WTC11 (cell line): ENCODE results near the gene FOXO3. TPM values are rescaled to one million over a fixed set of nuclear protein-coding genes. Genes with fewer than 3 reads are reported as not detected.
A peak's percentile ranks its signal among the peaks of the same experiment; 100 is the strongest.

Experiments used
- ATAC-seq: fragments of 200-7000 bp; cut with Tn5 transposase; 2 replicates; pipeline ENCODE4 v1.10.0; 2021; ENCODE audit warnings: mild to moderate bottlenecking, moderate library complexity
- CTCF ChIA-PET: fragments of 300-600 bp; sonication (Branson Sonifier 250); formaldehyde crosslinking; loops from one replicate; lab custom pipeline; 2021; ENCODE audit warnings: antibody characterized with exemption; lab: Charles Lee
- POLR2A ChIA-PET: fragments of 350-600 bp; sonication (Branson Sonifier 250); formaldehyde crosslinking; loops from one replicate; lab custom pipeline; 2021; ENCODE audit warnings: antibody characterized with exemption; lab: Charles Lee
- DNase-seq: peaks from one replicate; pipeline ENCODE4 v3.0.0; 2021; ENCODE audit warnings: low spot score
- H3K27ac Mint-ChIP-seq: 2 replicates; pipeline ENCODE4 v1.8.0; 2021; ENCODE audit warnings: mixed read lengths
- H3K27me3 Mint-ChIP-seq: 2 replicates; pipeline ENCODE4 v1.8.0; 2021; ENCODE audit warnings: low read depth, mild to moderate bottlenecking, moderate library complexity, mixed read lengths
- H3K36me3 Mint-ChIP-seq: 2 replicates; pipeline ENCODE4 v1.8.0; 2021; ENCODE audit warnings: mixed read lengths
- H3K4me1 Mint-ChIP-seq: 2 replicates; pipeline ENCODE4 v1.8.0; 2022; ENCODE audit warnings: mixed read lengths
- H3K4me3 Mint-ChIP-seq: 2 replicates; pipeline ENCODE4 v1.8.0; 2021; ENCODE audit warnings: mild to moderate bottlenecking, moderate library complexity, mixed read lengths
- H3K9me3 Mint-ChIP-seq: 2 replicates; pipeline ENCODE4 v1.8.0; 2021; ENCODE audit warnings: mixed read lengths
- ATF2 ChIP-seq: sonication (generic); formaldehyde crosslinking; IDR thresholded peaks from 2 replicates; pipeline ENCODE4 v1.8.1; 2022; ENCODE audit warnings: low read depth, missing genetic modification reagents, borderline replicate concordance
- ELF4 ChIP-seq: sonication (generic); formaldehyde crosslinking; IDR thresholded peaks from 2 replicates; pipeline ENCODE4 v1.8.1; 2022; ENCODE audit warnings: low read depth, mild to moderate bottlenecking, moderate library complexity, missing genetic modification reagents
- FOXJ3 ChIP-seq: sonication (generic); formaldehyde crosslinking; IDR thresholded peaks from 2 replicates; pipeline ENCODE4 v1.9.0; 2021; ENCODE audit warnings: missing genetic modification reagents, mild to moderate bottlenecking, borderline replicate concordance
- JAZF1 ChIP-seq: fragments of 250-450 bp; sonication (Bioruptor Pico); IDR thresholded peaks from 2 replicates; pipeline ENCODE4 v1.9.0; 2021; ENCODE audit warnings: moderate library complexity, mild to moderate bottlenecking, inconsistent platforms
- KAT7 ChIP-seq: sonication (generic); formaldehyde crosslinking; IDR thresholded peaks from 2 replicates; pipeline ENCODE4 v1.8.1; 2023; ENCODE audit warnings: missing genetic modification reagents, mild to moderate bottlenecking, borderline replicate concordance
- MXD4 ChIP-seq: fragments of 250-450 bp; sonication (Bioruptor Pico); IDR thresholded peaks from 2 replicates; pipeline ENCODE4 v1.8.0; 2021; ENCODE audit warnings: mild to moderate bottlenecking, moderate library complexity, borderline replicate concordance
- NR2C2 ChIP-seq: sonication (generic); formaldehyde crosslinking; IDR thresholded peaks from 2 replicates; pipeline ENCODE4 v1.8.0; 2022; ENCODE audit warnings: mild to moderate bottlenecking, missing genetic modification reagents
- NR3C1 ChIP-seq: sonication (generic); formaldehyde crosslinking; conservative IDR thresholded peaks from 2 replicates; pipeline ENCODE4 v1.8.1; 2023; ENCODE audit warnings: low read depth, mild to moderate bottlenecking, missing genetic modification reagents
- ZBTB21 ChIP-seq: sonication (generic); formaldehyde crosslinking; IDR thresholded peaks from 2 replicates; pipeline ENCODE4 v1.8.1; 2023; ENCODE audit warnings: mild to moderate bottlenecking, missing genetic modification reagents, borderline replicate concordance
- ZBTB43 ChIP-seq: sonication (generic); formaldehyde crosslinking; IDR thresholded peaks from 2 replicates; pipeline ENCODE4 v1.8.1; 2023; ENCODE audit warnings: mild to moderate bottlenecking, missing genetic modification reagents
- ZNF219 ChIP-seq: sonication (generic); formaldehyde crosslinking; IDR thresholded peaks from 2 replicates; pipeline ENCODE4 v1.8.0; 2023; ENCODE audit warnings: missing genetic modification reagents, mild to moderate bottlenecking, borderline replicate concordance
- ZNF232 ChIP-seq: sonication (generic); formaldehyde crosslinking; IDR thresholded peaks from 2 replicates; pipeline ENCODE4 v1.8.0; 2022; ENCODE audit warnings: mild to moderate bottlenecking, missing genetic modification reagents
- ZNF263 ChIP-seq: sonication (generic); formaldehyde crosslinking; IDR thresholded peaks from 2 replicates; pipeline ENCODE4 v1.8.1; 2022; ENCODE audit warnings: low read depth, mild to moderate bottlenecking, moderate library complexity, missing genetic modification reagents
- ZNF281 ChIP-seq: sonication (generic); formaldehyde crosslinking; IDR thresholded peaks from 2 replicates; pipeline ENCODE4 v1.8.0; 2023; ENCODE audit warnings: mild to moderate bottlenecking, missing genetic modification reagents
- ZNF416 ChIP-seq: fragments of 250-450 bp; sonication (Bioruptor Pico); IDR thresholded peaks from 2 replicates; pipeline ENCODE4 v1.9.0; 2021; ENCODE audit warnings: mild to moderate bottlenecking, inconsistent platforms
- ZNF423 ChIP-seq: fragments of 250-450 bp; sonication (Bioruptor Pico); IDR thresholded peaks from 2 replicates; pipeline ENCODE4 v2.1.2; 2022; ENCODE audit warnings: mild to moderate bottlenecking, moderate library complexity
- ZNF532 ChIP-seq: fragments of 250-450 bp; sonication (Bioruptor Pico); IDR thresholded peaks from 2 replicates; pipeline ENCODE4 v1.9.0; 2021; ENCODE audit warnings: mild to moderate bottlenecking, borderline replicate concordance
- ZSCAN18 ChIP-seq: fragments of 250-450 bp; sonication (Bioruptor Pico); IDR thresholded peaks from 2 replicates; pipeline ENCODE4 v2.1.2; 2022; ENCODE audit warnings: mild to moderate bottlenecking, moderate library complexity
- total RNA-seq: library from RNA; stranded (reverse); gene quantifications from 3 replicates; pipeline ENCODE4 v1.2.3, GENCODE V29; 2021
- TF ChIP-seq, protein P1 (sequence below): sonication (generic); formaldehyde crosslinking; IDR thresholded peaks from 2 replicates; pipeline ENCODE4 v1.8.0; 2022; ENCODE audit warnings: mild to moderate bottlenecking, missing genetic modification reagents

Gene FOXO3
- total RNA-seq, 1 experiment from 2014 or later = 15.6 TPM

DNA sequence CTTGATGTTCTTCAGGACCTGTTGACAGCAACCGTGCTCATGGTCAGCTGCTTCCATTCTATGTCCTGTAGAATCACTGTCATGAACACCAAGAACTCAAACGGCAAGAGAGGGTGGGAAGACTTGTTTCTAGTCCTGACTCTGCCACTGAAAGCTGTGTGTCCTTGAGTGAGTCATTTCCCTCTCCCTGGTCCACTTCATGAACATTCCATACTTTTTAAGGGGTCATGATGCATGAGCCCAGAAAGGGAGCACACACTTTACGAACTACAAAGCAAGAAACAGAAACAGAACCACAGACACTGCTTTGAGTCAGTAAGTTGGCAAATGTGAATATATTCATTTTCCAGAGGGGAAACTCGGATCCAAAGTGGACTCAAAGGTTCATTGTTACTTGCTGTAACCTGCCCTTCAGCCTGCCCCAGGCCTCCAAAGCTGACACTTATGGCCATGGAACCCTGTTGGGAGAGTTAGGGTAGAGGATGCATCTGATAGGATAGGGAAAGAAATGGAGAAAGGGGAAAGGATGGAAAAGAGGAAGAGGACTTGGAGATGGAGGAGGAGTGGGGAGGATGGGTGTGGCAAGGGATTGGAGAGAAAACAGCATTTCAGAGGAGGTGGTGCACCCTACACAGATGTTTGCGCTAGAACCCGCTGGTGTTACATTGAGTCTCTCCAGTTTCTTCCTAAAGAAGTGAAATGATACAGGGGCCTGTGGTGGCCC, 129.8 kb downstream of the FOXO3 start:
- DNase-seq (no peak), ATAC-seq (no peak; the same call in 1 of the 2 replicates)
- Mint-ChIP-seq H3K36me3 (peaks cover 4% of the 10 kb centered on the region; the same call in 1 of the 2 replicates), H3K27me3 (no peaks in the 10 kb centered on the region), H3K9me3 (no peaks in the 10 kb centered on the region), H3K27ac (peak overlapping the region; percentile 79), H3K4me3 (no peak overlapping the region), H3K4me1 (peaks cover 21% of the 10 kb centered on the region)
- TF ChIP-seq, protein P1, sequence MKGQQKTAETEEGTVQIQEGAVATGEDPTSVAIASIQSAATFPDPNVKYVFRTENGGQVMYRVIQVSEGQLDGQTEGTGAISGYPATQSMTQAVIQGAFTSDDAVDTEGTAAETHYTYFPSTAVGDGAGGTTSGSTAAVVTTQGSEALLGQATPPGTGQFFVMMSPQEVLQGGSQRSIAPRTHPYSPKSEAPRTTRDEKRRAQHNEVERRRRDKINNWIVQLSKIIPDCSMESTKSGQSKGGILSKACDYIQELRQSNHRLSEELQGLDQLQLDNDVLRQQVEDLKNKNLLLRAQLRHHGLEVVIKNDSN (CRISPR knock-in tag) = no peak
- TF ChIP-seq ZNF281 (no peak), MXD4 (CRISPR knock-in tag) (no peak), NR2C2 (CRISPR knock-in tag) (no peak), ZBTB21 (no peak), NR3C1 (no peak), ATF2 (CRISPR knock-in tag) (no peak), KAT7 (CRISPR knock-in tag) (no peak)
- ChIA-PET CTCF (interaction anchor here (0.6 kb wide), 1 partner anchor 28 kb away, joined by 3 read pairs; no protein-coding TSS in a partner anchor), POLR2A (interaction anchor here (0.6 kb wide), 1 partner anchor 90 kb away, joined by 3 read pairs; no protein-coding TSS in a partner anchor)

DNA sequence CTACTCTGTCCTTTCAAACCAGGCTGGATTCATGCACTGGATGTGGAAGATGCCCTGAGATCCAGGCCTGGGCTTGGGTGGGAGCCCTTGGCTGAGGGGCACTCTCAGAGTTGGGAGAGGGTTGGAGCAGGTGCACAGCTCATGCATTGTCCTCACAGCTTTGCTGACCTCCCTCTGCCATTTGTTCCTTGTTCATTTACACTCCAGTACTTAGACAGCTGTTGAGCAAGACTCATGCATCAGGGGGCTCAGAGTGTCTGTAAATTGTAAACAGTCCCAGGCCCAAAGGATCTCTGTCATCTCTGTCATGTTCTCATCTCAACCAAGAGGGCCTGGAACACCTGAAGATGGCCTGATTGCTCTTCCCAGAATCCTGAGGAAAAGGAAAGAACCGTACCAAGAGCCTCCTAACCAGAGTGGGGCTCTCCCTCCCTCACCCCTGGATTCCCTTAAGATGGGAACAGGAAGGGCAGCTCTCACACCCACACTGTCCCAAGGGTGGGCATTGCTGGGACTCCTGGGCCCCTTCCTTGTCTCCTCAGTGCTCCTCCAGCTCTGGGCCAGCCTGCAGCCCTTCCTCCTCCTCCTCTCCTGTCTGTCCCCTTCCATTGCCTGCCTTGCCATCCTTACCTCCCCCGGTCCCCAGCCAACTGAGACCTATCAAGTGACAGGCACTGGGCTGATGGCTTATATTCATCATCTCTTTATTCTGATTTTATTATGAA, 132.9 kb downstream of the FOXO3 start:
- ATAC-seq = no peak
- peaks cover 4% of the 10 kb centered on the region; the same call in 1 of the 2 replicates for H3K36me3 Mint-ChIP-seq

More for the DNA sequence above, 132.9 kb downstream of the FOXO3 start:
- H3K9me3 Mint-ChIP-seq = peaks cover 6% of the 10 kb centered on the region; the same call in 1 of the 2 replicates
- H3K27me3 Mint-ChIP-seq = no peaks in the 10 kb centered on the region
- CTCF ChIA-PET = no interaction called here
- POLR2A ChIA-PET = no interaction called here
- peaks cover 13% of the 10 kb centered on the region for H3K4me1 Mint-ChIP-seq
- no peak overlapping the region for H3K4me3 Mint-ChIP-seq
- H3K27ac Mint-ChIP-seq = no peak overlapping the region
- DNase-seq = no peak
- no peak for TF ChIP-seq ZSCAN18 (CRISPR knock-in tag)
- no peak for TF ChIP-seq JAZF1 (CRISPR knock-in tag)
- no peak for TF ChIP-seq ZNF263 (CRISPR knock-in tag)
- no peak for TF ChIP-seq ZNF219 (CRISPR knock-in tag)
- TF ChIP-seq ZBTB43 (CRISPR knock-in tag) = no peak
- TF ChIP-seq ZNF416 (CRISPR knock-in tag) = no peak
- TF ChIP-seq ZNF532 = no peak
- no peak for TF ChIP-seq ZNF423
- no peak for TF ChIP-seq ZNF232 (CRISPR knock-in tag)
- no peak for TF ChIP-seq ELF4 (CRISPR knock-in tag)
- TF ChIP-seq FOXJ3 (CRISPR knock-in tag) = no peak
